ENCODE results near the gene RTN4R. TPM values are rescaled to one million over a fixed set of nuclear protein-coding genes. Genes with fewer than 3 reads are reported as not detected.

The RTN4R gene
- 1.2 and 2.6 TPM in 2 replicates for total RNA-seq

GRCh38 chr22:20268279-20269012 lies at the start of gene RTN4R:
RTN4R (minus strand) TSS chr22:20268318; CDS start chr22:20268092, 226 bp downstream.

Other genes starting within 250 kb of the RTN4R start
- 22.4 and 34.1 TPM in 2 replicates for gene TANGO2, start 247.2 kb downstream of the RTN4R start, total RNA-seq
- 13.8 and 18.0 TPM in 2 replicates for gene DGCR8, start 188.1 kb downstream of the RTN4R start, total RNA-seq
- 233 and 302 TPM in 2 replicates for gene RANBP1, start 152.2 kb downstream of the RTN4R start, total RNA-seq
- gene TRMT2A, start 151.1 kb downstream of the RTN4R start, total RNA-seq: 26.6 and 39.4 TPM in 2 replicates
- gene ZDHHC8, start 136.5 kb downstream of the RTN4R start, total RNA-seq: 22.9 and 28.9 TPM in 2 replicates
- 0.17 TPM in 1 of 2 replicates, not detected in the other for gene CCDC188, start 117.3 kb downstream of the RTN4R start, total RNA-seq
- gene DGCR6L, start 51.7 kb upstream of the RTN4R start, total RNA-seq: 76.2 and 86.2 TPM in 2 replicates
- gene ZNF74, start 125.8 kb upstream of the RTN4R start, total RNA-seq: 8.5 and 34.0 TPM in 2 replicates
- 42.2 and 55.3 TPM in 2 replicates for gene SCARF2, start 169.5 kb upstream of the RTN4R start, total RNA-seq
- gene KLHL22, start 227.5 kb upstream of the RTN4R start, total RNA-seq: 23.1 and 29.9 TPM in 2 replicates
- 26.3 and 40.6 TPM in 2 replicates for gene MED15, start 239.3 kb upstream of the RTN4R start, total RNA-seq